Esophagus mucosa (tissue), 1 donor: ENCODE data around the gene CTF1. TPM values are rescaled to one million over a fixed set of nuclear protein-coding genes. Genes with fewer than 3 reads are reported as not detected.

Experiments
- total RNA-seq: library from RNA; stranded (reverse); gene quantifications from one replicate; pipeline ENCODE4 v1.2.4, GENCODE V29; 2023
- donor health status: DM: yes; HTN: yes; CAD: no.

The CTF1 gene
- total RNA-seq, 1 donor from 2014 or later, result 2.3 TPM

Other genes starting within 250 kb of the CTF1 start
- gene PRR14, start 245.7 kb upstream of the CTF1 start, total RNA-seq, result 27.0 TPM
- gene FBRS, start 238.2 kb upstream of the CTF1 start, total RNA-seq, result 42.4 TPM
- 29.5 TPM for gene SRCAP, start 197.4 kb upstream of the CTF1 start, total RNA-seq
- gene PHKG2, start 148.2 kb upstream of the CTF1 start, total RNA-seq, result 16.9 TPM
- gene CFAP119, start 134.6 kb upstream of the CTF1 start, total RNA-seq, result 2.2 TPM
- gene RNF40, start 134.3 kb upstream of the CTF1 start, total RNA-seq, result 56.8 TPM
- gene ZNF629, start 109.4 kb upstream of the CTF1 start, total RNA-seq, result 4.7 TPM
- gene BCL7C, start 2.5 kb upstream of the CTF1 start, total RNA-seq, result 30.5 TPM
- gene FBXL19, start 27.0 kb downstream of the CTF1 start, total RNA-seq, result 19.2 TPM
- gene ORAI3, start 52.5 kb downstream of the CTF1 start, total RNA-seq, result 9.8 TPM
- gene SETD1A, start 61.1 kb downstream of the CTF1 start, total RNA-seq, result 8.2 TPM
- 14.5 TPM for gene HSD3B7, start 88.6 kb downstream of the CTF1 start, total RNA-seq
- 0.80 TPM for gene STX1B, start 114.0 kb downstream of the CTF1 start, total RNA-seq
- 42.8 TPM for gene STX4, start 136.9 kb downstream of the CTF1 start, total RNA-seq
- 5.3 TPM for gene ZNF668, start 177.6 kb downstream of the CTF1 start, total RNA-seq
- 9.0 TPM for gene ZNF646, start 177.8 kb downstream of the CTF1 start, total RNA-seq
- gene PRSS53, start 192.3 kb downstream of the CTF1 start, total RNA-seq, result 0.48 TPM
- gene VKORC1, start 198.2 kb downstream of the CTF1 start, total RNA-seq, result 22.3 TPM
- 21.5 TPM for gene BCKDK, start 211.8 kb downstream of the CTF1 start, total RNA-seq
- 25.5 TPM for gene KAT8, start 221.1 kb downstream of the CTF1 start, total RNA-seq
- gene PRSS8, start 239.1 kb downstream of the CTF1 start, total RNA-seq, result 59.3 TPM